Measurements from ENCODE around the gene NCOA7.
A peak's percentile ranks its signal among the peaks of the same experiment; 100 is the strongest.
"Not testable (repeated sequence)": the region's sequence is repeated elsewhere in the genome, so short reads cannot be mapped to it uniquely, and the experiment has no call there.

The NCOA7 gene

DNA sequence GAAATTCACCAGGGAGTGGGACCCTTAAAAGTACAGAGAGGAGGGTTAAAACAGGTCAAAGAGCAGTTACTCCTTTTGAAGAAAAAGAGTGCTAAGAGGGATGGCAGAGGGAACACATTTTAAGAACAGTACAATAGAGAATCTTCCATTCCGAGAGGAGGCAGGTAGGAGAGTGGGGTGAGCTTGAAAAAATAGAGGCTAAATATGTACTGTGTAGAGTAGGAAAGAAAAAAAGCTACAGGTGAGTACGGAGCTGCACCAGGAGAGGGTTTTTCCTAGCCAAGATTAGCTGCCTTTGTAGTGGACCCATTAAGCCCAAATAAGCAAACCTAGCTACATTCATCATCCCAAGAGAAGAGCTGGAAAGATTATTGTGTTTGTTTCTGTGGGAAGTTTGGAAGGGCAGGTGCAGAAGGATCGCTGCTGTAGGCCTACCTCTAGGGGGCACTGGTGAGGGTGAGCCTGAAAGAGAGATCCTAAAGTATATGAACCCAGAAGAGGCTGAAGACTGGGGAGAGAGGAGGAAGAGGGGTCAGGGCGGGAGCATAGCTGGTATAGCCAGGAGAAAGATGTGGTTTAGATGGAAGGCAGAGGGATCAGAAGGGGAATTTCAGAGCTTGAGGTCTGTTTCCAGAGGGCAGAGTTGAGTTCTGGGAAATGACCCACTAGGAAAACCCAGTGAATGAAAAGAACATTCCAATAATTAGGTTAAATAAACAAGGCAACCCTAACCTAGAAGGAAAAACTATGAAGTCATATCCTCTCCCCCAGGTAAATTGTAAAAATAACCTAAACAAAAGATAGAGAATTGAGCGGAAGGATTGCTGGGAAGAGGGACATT is 115.6 kb downstream of the NCOA7 start:
- no peak overlapping the region for H3K4me3 ChIP-seq (ENCODE audit: low read length)
- TF ChIP-seq, protein P1, sequence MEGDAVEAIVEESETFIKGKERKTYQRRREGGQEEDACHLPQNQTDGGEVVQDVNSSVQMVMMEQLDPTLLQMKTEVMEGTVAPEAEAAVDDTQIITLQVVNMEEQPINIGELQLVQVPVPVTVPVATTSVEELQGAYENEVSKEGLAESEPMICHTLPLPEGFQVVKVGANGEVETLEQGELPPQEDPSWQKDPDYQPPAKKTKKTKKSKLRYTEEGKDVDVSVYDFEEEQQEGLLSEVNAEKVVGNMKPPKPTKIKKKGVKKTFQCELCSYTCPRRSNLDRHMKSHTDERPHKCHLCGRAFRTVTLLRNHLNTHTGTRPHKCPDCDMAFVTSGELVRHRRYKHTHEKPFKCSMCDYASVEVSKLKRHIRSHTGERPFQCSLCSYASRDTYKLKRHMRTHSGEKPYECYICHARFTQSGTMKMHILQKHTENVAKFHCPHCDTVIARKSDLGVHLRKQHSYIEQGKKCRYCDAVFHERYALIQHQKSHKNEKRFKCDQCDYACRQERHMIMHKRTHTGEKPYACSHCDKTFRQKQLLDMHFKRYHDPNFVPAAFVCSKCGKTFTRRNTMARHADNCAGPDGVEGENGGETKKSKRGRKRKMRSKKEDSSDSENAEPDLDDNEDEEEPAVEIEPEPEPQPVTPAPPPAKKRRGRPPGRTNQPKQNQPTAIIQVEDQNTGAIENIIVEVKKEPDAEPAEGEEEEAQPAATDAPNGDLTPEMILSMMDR (conservative IDR thresholded peaks at IDR 0.05; ENCODE audit: low read length), result peak; percentile 58
- DNase-seq (ENCODE audit: low read depth), result peak; percentile 12

DNA sequence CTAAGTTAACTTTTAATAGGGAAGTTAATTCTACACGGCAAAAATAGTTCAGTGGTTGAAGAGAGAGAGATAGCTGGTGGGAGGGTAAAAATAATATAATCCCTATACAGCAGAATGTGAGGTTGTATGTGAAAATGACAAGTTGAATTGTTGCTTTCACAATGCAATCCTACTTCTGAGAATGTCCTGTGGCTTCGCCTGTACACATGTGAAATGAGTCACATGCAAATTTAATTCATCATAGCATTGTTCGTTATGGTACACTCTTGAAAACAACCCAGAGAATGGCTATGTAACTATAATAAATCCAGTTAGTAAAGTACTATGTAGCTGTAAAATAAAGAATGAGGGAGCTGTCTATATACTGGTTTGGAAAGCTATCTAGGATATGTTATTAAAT is 119.8 kb downstream of the NCOA7 start:
- peak; percentile 41 for DNase-seq (ENCODE audit: low read depth)
- TF ChIP-seq, protein P1 (conservative IDR thresholded peaks at IDR 0.05; ENCODE audit: low read length), result no peak

DNA sequence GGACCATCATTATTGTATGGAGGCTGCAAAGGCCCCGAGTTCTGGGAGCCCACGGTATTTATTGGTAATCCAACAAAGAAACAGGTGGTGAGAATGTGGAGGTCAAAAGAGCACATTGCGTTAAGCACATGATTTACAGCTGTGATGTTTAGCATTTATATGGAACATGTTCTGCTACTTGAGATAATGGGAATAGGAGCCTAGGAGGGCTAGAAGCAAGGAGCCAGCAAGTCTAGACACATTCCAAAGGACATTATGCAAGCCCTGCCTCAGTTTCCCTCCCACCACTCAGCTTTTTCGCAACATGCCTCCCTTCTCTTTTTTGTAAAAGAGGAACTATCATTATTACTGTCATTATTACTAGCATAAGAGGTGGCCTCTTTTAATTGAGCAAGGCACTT is 120.3 kb downstream of the NCOA7 start:
- not testable (repeated sequence) for H3K4me3 ChIP-seq (ENCODE audit: low read length); DNase-seq (ENCODE audit: low read depth)

More for the DNA sequence above, 119.8 kb downstream of the NCOA7 start:
- no peak overlapping the region for H3K4me3 ChIP-seq (ENCODE audit: low read length)

DNA sequence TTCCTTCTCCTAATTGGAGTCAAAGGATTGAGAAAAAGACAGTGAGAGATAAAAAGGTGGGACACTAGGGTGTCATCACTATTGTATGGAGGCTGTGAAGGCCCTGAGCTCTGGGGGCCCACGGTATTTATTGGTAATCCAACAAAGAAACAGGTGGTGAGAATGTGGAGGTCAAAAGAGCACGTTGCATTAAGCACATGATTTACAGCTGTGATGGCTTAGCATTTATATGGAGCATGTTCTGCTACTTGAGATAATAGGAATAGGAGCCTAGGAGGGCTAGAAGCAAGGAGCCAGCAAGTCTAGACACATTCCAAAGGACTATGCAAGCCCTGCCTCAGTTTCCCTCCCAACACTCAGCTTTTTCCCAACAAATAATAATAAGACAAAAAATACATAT is 121.7 kb downstream of the NCOA7 start:
- DNase-seq (ENCODE audit: low read depth); H3K4me3 ChIP-seq (ENCODE audit: low read length): not testable (repeated sequence)

DNA sequence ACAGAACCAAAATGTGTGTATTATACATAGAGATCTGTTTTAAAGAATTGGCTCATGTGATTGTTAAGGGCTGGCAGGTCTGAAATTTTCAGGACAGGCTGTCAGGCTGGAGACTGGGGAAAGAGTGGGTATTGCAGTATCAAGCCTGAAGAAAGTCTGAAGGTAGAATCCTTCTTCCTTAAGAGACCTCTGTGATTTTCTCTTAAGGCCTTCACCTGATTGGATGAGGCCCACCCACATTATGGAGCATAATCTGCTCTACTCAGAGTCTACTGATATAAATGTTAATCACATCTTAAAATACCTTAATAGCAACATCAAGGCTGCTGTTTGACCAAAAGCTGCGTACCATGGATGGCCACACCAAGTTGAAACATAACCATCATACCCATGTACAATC is 122.4 kb downstream of the NCOA7 start:
- DNase-seq (ENCODE audit: low read depth), result no peak
- H3K4me3 ChIP-seq (ENCODE audit: low read length), result no peak overlapping the region
- TF ChIP-seq, protein P1 (conservative IDR thresholded peaks at IDR 0.05; ENCODE audit: low read length), result no peak

DNA sequence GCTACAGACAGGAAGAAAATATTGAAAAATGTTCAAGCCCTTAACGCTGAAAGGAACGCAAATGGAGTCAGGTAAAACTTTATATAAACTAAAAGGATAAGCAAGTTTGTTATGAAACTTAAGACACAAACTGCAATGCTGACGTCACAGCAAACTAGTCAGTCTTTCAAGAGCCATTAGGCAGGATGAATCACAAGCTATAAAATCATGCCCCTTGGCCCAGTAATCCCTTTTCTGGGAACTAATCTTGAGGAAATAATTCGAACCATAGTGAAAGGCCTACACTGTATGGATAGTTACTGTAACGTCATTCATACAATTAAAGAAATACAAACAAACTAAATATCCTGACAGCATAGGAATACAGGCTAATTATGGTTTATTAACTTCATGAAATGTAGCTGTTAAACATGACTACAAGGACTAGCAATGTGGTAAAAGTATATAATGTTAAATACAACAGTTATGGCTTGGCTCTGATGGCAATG is 123.1 kb downstream of the NCOA7 start:
- peak; percentile 93 for DNase-seq (ENCODE audit: low read depth)
- H3K4me3 ChIP-seq (ENCODE audit: low read length), result no peak overlapping the region
- TF ChIP-seq, protein P1 (conservative IDR thresholded peaks at IDR 0.05; ENCODE audit: low read length), result no peak

DNA sequence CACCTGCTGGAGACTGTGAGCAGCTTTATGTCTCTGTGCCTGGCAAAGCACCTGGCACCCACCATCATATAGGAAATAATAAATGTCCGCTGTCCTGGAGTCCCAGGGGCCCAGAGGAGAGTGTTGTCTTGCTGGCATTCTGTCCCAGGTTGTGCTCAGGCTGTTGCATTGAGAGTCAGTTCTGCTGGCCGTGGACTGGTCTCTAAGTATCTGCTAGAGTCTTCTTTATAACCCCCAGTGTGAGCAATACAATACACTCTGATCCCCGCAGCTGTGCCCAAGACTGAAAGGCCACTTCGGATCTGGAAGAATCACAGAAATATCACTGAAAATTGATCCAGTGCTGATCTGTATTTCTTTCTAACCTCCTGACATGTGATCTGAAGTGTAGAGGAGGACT is 127.5 kb downstream of the NCOA7 start:
- DNase-seq (ENCODE audit: low read depth), result no peak
- H3K4me3 ChIP-seq (ENCODE audit: low read length), result no peak overlapping the region
- TF ChIP-seq, protein P1 (conservative IDR thresholded peaks at IDR 0.05; ENCODE audit: low read length), result no peak
